Muscle of back (tissue), 13 donors: Measurements from ENCODE around the gene C7orf33. TPM values are rescaled to one million over a fixed set of nuclear protein-coding genes. Genes with fewer than 3 reads are reported as not detected.
A peak's percentile ranks its signal among the peaks of the same experiment; 100 is the strongest.
"Not testable (repeated sequence)": the region's sequence is repeated elsewhere in the genome, so short reads cannot be mapped to it uniquely, and the experiment has no call there.

Experiments
- DNase-seq, 3 donors: peaks; one replicate each; pipeline versions ENCODE4 v3.0.0 to v3.0.0-alpha.2; 2013
- long read RNA-seq, 9 donors: transcript quantifications; one replicate each; lab custom pipeline, GENCODE V29; 2026
- polyA plus RNA-seq, 10 donors: library from polyadenylated mRNA; unstranded; fragments of 120-200 nt; gene quantifications; one replicate each; pipeline ENCODE4 v1.2.1, GENCODE V29; 2013; ENCODE audit not compliant: insufficient read length in 10 of 10

Gene C7orf33
- 1 to 10 TPM in 3 of 10 donors, under 1 TPM in 7; 0.11 to 2.6 (median 0.64) TPM for polyA plus RNA-seq
- long read RNA-seq, donor 1, result 0 reads
- long read RNA-seq, donor 2, result 0 reads
- long read RNA-seq, donor 3, result 0 reads
- long read RNA-seq, donor 4, result 0 reads
- long read RNA-seq, donor 5, result 0 reads
- long read RNA-seq, donor 6, result 0 reads
- long read RNA-seq, donor 7, result 0 reads
- long read RNA-seq, donor 8, result 0 reads
- long read RNA-seq, donor 9, result 0 reads

- DNase-seq, result peak; percentile 11 to 41 (median 20)
Measured at GRCh38 chr7:148590471-148590870, at the start of gene C7orf33. Gene C7orf33 (plus strand): TSS chr7:148590766. CDS start chr7:148590926, 160 bp downstream.

DNA sequence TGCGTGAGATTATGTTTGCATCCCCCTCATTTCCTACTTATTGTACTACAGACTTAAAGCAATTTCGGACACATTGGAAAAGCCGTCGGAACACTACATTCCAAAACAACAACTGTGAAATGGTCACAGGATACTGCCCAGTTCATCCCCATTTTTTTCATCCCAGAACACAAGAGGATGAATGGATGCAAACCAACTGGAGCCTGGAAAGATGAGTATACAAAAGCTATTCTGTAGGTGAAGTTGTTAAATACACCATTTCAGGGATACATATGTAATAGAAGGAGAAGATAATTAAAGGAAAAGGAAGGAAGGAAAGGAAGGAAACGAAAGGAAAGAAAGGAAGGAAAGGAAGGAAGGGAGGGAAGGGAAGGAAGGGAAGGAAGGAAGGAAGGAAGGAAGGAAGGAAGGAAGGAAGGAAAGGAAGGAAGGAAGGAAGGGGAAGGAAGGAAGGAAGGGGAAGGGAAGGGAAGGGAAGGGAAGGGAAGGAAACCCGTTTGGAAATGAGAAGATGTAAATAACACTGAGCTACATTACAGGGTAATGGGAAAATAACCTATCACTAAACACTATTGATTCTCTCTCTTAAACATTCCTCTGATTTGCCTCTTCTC is 48.6 kb upstream of the C7orf33 start:
- no peak for DNase-seq

GRCh38 chr7:148543302-148543701 is 47.3 kb upstream of the C7orf33 start:
- no peak for DNase-seq

- DNase-seq, result no peak
Measured at GRCh38 chr7:148545172-148545571, 45.4 kb upstream of the C7orf33 start.

DNA sequence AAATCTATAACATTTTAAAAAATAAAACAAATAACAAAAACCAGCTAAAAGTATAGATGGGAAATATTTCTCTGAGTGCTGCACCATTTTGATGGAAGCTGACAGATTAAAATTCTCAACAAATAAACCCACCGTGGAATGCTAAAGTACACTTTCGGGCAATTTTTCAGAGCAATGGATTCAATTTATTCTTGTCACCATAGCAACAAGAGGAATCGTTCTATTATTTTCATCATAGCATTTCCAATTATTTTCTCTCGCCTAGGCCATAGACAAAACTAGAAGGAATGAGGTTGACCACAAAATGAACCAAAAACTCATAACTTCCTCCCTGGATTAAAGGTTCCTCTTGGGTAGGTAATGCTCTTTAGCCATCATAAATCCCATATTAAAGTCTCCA is 44.6 kb upstream of the C7orf33 start:
- no peak for DNase-seq

GRCh38 chr7:148546857-148547256 is 43.7 kb upstream of the C7orf33 start:
- DNase-seq, result no peak

DNA sequence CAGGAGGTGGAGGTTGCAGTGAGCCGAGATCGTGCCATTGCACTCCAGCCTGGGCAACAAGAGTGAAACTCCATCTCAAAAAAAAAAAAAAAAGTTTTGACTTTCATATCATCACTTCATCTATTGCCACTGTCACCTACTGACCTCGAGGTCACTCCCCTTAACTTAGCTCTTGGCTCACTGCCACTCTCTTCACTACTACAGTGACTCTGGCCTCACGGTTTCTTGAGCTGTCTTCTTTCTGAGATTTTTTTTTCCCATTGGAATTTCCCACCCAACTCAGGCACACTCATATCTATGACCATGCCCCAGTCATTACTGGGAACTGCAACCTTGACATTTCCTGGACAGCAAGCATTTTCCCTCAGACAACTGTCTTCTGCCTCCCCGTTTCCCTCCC is 42.6 kb upstream of the C7orf33 start:
- DNase-seq, result no peak

DNA sequence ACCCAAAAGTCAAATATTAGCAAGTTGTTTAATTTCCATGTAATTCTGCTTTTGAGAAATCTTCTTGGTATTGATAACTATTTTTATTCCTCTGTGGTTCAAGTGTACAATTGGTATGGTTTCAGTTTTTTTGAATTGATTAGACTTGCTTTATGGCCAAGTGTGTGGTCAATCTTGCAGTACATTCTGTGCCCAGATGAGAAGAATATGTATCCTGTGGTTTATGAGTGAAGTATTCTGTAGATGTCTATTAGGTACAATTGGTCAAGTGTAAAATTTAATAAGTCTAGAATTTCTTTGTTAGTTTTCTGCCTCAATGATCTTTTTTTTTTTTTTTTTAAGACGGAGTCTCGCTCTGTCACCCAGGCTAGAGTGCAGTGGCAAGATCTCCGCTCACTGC is 36.6 kb upstream of the C7orf33 start:
- DNase-seq, result no peak

GRCh38 chr7:148556892-148557291 is 33.7 kb upstream of the C7orf33 start:
- no peak for DNase-seq

- DNase-seq, result no peak
Measured at GRCh38 chr7:148558914-148559313, 31.7 kb upstream of the C7orf33 start.

DNA sequence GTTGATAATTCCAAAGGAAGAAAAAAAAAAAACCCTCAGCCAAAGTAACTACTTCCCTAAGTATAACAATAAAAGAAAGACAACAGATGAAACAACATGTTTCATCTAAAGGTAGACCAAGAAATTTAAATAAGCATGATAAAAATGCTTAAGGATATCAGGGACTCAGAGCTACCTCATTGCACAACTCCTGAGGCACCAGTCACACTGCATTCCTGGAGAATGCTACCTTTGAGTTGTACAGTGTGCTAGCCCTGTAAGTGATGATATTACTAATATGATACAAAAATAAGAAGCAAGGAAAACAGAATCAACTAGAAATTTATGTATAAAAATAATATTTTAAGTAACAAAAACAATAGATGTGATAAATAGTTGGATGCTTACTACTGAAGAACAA is 29.5 kb upstream of the C7orf33 start:
- DNase-seq, result no peak

DNA sequence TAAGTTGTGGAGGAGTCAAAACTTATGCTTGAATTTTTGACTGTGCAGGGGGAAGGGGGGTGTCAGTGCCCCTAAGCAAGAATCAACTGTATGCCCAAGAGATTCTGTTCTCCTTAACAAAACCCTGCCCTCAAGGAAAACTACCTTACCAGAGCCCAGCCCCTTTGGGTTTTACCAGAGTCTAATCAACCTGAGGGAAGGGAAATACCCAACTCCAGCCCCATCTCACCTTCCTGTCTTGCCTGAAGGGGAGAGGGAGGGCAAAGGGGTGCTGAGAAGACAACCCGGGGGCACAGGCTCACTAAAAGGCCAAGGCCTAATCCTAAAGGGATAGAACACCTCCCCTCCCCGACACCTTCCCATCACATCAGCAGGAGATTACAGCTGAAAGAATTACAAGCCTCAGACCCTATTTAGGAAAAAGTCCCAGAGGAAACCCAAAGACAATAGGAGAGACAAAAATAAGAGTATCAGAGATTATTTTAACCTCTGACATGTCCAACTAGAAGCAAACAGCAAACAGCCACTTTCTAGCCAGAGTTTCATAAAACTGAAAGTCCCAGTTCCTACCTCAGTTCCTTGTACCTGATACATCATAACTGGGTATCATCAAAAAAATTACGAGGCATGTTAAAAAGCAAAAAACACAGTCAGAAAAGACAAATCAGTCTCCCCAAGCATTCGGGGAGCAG is 26.8 kb upstream of the C7orf33 start:
- DNase-seq, result no peak

DNA sequence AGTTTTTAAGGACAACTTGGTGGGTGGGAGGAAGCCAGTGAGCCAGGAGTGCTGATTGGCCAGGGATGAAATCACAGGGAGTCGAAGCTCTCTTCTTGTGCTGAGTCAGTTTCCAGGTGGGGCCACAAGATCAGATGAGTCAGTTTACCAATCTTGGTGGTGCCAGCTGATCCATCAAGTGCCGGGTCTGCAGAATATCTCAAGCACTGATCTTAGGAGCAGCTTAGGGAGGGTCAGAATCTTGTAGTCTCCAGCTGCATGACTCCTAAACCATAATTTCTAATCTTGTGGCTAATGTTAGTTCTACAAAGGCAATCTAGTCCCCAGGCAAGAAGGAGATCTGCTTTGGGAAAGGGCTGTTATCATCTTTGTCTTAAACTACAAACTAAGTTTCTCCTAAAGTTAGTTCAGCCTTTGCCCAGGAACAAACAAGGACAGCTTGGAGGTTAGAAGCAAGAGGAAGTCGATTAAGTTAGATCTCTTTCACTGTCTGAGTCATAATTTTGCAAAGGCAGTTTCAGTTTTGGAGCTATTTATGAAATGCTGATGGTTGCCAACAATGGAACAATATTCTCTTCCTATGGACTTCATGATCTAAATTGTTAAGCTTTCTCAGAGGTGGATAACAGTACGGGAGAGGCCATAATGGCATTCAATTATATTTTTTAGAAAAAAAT is 26.2 kb upstream of the C7orf33 start:
- DNase-seq, result peak in 2 of 3 donors; percentile 23 to 32

GRCh38 chr7:148566736-148567135 is 23.8 kb upstream of the C7orf33 start:
- no peak for DNase-seq

DNA sequence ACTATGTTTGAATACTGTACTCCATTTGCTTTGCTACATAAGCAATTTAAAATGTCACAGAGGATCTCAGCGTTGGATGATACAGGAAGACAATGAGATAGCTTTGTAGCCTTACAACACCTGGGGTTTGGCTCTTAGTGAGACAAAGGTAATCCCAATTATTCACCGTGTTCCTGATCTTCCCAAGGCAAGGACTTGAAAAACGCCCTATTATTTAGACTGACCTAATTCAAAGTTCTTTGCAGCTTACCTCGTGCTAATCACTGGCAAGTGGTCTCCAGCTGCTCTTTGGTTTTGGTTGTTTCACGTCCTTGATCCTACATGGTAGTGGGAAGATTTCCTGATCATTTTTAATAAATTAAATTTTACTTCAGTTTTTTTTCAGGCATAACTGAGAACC is 23.0 kb upstream of the C7orf33 start:
- DNase-seq, result no peak

GRCh38 chr7:148570510-148570909 is 20.1 kb upstream of the C7orf33 start:
- DNase-seq, result no peak

GRCh38 chr7:148570973-148571372 is 19.6 kb upstream of the C7orf33 start:
- DNase-seq, result not testable (repeated sequence)

GRCh38 chr7:148571381-148571780 is 19.2 kb upstream of the C7orf33 start:
- DNase-seq, result no peak

- DNase-seq, result no peak
Measured at GRCh38 chr7:148572067-148572522, 18.5 kb upstream of the C7orf33 start.

DNA sequence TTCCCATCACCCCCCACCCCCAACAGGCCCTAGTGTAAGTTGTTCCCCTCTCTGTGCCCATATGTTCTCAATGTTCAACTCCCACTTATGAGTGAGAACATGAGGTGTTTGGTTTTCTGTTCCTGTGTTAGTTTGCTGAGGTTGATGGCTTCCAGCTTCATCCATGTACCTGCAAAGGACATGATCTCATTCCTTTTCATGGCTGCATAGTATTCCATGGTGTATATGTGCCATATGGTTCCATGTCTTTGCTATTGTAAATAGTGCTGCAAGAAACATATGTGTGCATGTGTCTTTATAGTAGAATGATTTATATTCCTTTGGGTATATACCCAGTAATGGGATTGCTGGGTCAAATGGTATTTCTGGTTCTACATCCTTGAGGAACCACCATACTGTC is 17.0 kb upstream of the C7orf33 start:
- not testable (repeated sequence) for DNase-seq

DNA sequence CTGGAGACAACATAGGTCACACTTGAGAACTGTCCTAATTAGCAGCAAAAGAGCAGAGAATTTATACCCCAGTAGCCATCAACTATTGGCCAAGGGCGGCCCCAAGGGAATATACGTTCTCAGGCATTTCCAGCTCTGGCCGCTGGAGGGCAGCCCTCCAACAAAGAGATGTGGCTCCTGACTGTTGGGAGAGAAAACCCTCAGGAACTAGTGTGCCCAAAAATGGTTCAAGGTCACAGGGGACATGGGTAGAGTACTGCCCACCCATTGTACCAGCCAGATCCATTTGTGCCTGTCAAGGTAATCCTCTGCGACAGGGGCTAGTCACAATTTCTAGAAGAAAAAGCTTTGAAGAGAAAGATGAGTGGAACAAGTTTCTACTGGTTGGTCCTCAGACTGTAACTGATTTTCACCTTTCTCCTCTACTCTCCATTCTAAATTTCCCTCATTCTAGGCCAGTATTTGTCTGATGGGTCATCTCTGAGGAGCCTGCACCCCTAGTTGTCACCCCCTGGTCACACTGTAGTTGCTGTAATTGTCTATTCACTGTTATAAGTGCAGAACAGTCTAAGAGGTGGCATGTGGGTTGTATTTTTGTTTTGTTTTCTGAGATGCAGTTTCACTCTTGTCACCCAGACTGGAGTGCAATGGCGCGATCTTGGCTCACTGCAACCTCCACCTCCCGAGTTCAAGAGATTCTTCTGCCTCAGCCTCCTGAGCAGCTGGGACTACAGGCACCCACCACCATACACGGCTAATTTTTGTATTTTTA is 14.7 kb upstream of the C7orf33 start:
- peak; percentile 35 to 74 (median 65) for DNase-seq

DNA sequence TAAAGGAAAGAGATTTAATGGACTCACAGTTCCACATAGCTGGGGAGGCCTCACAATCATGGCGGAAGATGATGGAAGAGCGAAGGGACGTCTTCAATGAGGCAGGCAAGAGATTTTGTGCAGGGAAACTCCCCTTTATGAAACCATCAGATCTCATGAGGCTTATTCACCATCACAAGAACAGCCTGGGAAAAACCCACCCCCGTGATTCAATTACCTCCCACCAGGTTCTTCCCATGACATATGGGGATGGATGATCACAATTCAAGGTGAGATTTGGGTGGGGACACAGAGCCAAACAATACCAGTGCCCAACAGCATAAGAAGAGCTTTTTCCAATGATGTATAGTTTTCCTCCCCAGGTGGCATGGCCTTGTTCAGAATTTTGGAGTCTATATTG is 11.2 kb upstream of the C7orf33 start:
- DNase-seq, result no peak
